OCI-LY3 (cell line): ENCODE results near the gene NKTR.

ENCODE experiments used
- CTCF ChIP-seq: fragments of 200-600, 300-600 bp; sonication (generic); IDR thresholded peaks from 2 replicates; pipeline ENCODE4 v1.5.1; 2014; ENCODE audit warnings: antibody characterized with exemption, low read length, low read depth
- EZH2phosphoT487 ChIP-seq: fragments of 200-600 bp; shearing (Covaris generic); IDR thresholded peaks from 2 replicates; pipeline ENCODE4 v1.6.1; 2018; ENCODE audit warnings: antibody characterized with exemption, mixed run types, low read depth

- no peak for TF ChIP-seq CTCF
- TF ChIP-seq EZH2phosphoT487, result no peak
Observed at GRCh38 chr3:42661593-42662022, 61.1 kb downstream of the NKTR start.
